ENCODE results near the gene SPINDOC.
"Not testable (repeated sequence)": the region's sequence is repeated elsewhere in the genome, so short reads cannot be mapped to it uniquely, and the experiment has no call there.

SPINDOC gene

DNA sequence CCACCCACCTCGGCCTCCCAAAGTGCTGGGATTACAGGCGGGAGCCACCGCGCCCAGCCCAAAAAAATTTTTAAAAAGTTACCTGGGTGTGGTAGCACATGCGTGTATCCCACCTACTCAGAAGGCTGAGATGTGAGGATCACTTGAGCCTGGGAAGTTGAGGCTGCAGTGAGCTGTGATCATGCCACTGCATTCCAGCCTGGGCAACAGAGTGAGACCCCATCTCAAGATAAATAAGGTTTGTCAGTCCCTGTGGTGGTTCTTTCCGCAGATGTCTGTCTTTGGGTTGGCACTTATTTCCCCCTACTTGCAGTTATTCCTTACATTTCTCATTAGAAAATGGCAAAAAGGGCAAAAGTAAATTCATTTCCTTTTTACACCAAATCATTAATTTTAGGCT is 33.6 kb downstream of the SPINDOC start:
- no peak for FAIRE-seq

DNA sequence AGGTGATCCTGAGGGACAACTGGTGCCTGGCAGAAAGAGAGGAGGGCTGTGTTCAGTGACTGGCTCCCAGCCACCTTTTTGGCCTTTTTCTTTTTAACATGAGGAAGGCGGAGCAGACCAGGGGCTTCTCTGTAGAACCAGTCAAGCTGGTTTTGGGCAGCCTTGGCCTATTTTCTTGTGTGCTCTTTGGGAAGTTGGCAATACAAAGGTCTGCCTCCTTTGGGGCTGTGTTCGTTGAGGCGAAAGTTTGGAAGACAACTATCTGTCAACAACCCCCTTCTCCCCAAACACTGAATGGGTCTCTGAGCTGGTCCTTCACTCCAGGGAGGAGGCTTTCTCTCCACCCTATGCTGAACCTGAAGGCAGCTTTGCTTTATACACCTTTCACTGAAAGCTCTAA is 34.1 kb downstream of the SPINDOC start:
- FAIRE-seq: no peak
- TF ChIP-seq POLR2A (IDR thresholded peaks at IDR 0.05; ENCODE audit: low read depth, low read length): no peak

More for the DNA sequence above, 33.6 kb downstream of the SPINDOC start:
- TF ChIP-seq POLR2A (IDR thresholded peaks at IDR 0.05; ENCODE audit: low read depth, low read length): no peak
- DNase-seq (ENCODE audit: insufficient read length, low spot score): no peak

GRCh38 chr11:63849691-63850090 is 36.4 kb downstream of the SPINDOC start:
- no peak for TF ChIP-seq POLR2A (IDR thresholded peaks at IDR 0.05; ENCODE audit: low read depth, low read length)
- FAIRE-seq: no peak
- DNase-seq (ENCODE audit: insufficient read length, low spot score): no peak

More for the DNA sequence above, 34.1 kb downstream of the SPINDOC start:
- no peak for DNase-seq (ENCODE audit: insufficient read length, low spot score)

DNA sequence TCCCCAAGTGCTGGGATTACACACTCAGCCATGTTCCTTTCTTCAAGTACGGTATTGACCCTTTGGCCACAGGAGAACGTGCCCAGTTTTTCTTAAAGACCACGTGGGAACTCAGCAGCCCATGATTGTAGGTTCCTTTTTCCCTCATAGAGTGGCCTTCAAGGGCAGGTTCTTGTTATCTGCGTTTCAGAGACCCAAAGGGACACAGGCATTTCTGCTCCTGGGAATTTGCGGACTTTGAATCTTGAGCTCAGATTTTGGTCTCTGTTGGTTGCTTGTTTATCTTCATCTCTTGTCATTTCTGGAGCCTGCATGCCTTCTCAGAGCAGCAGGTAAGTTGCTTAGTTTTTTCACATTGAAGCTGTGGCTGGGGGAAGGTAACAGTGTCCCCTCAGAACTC is 37.7 kb downstream of the SPINDOC start:
- TF ChIP-seq POLR2A (IDR thresholded peaks at IDR 0.05; ENCODE audit: low read depth, low read length): no peak
- no peak for FAIRE-seq
- DNase-seq (ENCODE audit: insufficient read length, low spot score): no peak

- no peak for TF ChIP-seq POLR2A (IDR thresholded peaks at IDR 0.05; ENCODE audit: low read depth, low read length)
- FAIRE-seq (no peak), DNase-seq (ENCODE audit: insufficient read length, low spot score) (no peak)
Measured at GRCh38 chr11:63851364-63851763, 38.1 kb downstream of the SPINDOC start.

- DNase-seq (ENCODE audit: insufficient read length, low spot score) (no peak), FAIRE-seq (no peak)
- TF ChIP-seq POLR2A (IDR thresholded peaks at IDR 0.05; ENCODE audit: low read depth, low read length): no peak
Measured at GRCh38 chr11:63853476-63853875, 40.2 kb downstream of the SPINDOC start.

- FAIRE-seq (no peak), DNase-seq (ENCODE audit: insufficient read length, low spot score) (no peak)
- no peak for TF ChIP-seq POLR2A (IDR thresholded peaks at IDR 0.05; ENCODE audit: low read depth, low read length)
Measured at GRCh38 chr11:63854696-63855095, 41.4 kb downstream of the SPINDOC start.

GRCh38 chr11:63855975-63856374 is 42.7 kb downstream of the SPINDOC start:
- no peak for TF ChIP-seq POLR2A (IDR thresholded peaks at IDR 0.05; ENCODE audit: low read depth, low read length)
- no peak for FAIRE-seq

GRCh38 chr11:63858628-63859550 is 45.6 kb downstream of the SPINDOC start:
- FAIRE-seq (no peak), DNase-seq (ENCODE audit: insufficient read length, low spot score) (no peak)
- TF ChIP-seq POLR2A (IDR thresholded peaks at IDR 0.05; ENCODE audit: low read depth, low read length): no peak

More at GRCh38 chr11:63855975-63856374, 42.7 kb downstream of the SPINDOC start:
- DNase-seq (ENCODE audit: insufficient read length, low spot score): no peak

DNA sequence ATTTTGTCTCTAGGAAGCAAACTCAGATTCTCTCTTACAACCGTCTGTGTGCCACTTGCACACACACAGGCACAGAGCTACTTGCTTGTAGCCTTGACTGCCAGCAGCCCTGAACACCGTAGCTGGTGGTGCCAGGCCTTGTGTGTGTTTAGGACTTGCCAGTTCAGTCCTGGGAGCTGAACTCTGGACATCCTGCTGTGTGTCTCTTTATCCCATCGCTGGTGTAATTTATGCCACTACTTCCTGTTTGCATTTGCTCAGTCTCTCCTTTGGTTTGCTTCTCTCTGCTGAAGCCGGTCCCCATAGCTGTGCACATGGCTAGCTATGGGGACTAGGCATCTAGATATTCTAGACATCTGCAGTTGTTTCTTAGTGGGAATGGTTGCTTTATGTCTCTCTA is 49.7 kb downstream of the SPINDOC start:
- no peak for FAIRE-seq
- TF ChIP-seq POLR2A (IDR thresholded peaks at IDR 0.05; ENCODE audit: low read depth, low read length): no peak

GRCh38 chr11:63863620-63864019 is 50.4 kb downstream of the SPINDOC start:
- not testable (repeated sequence) for DNase-seq (ENCODE audit: insufficient read length, low spot score); FAIRE-seq

More for the DNA sequence above, 49.7 kb downstream of the SPINDOC start:
- no peak for DNase-seq (ENCODE audit: insufficient read length, low spot score)

DNA sequence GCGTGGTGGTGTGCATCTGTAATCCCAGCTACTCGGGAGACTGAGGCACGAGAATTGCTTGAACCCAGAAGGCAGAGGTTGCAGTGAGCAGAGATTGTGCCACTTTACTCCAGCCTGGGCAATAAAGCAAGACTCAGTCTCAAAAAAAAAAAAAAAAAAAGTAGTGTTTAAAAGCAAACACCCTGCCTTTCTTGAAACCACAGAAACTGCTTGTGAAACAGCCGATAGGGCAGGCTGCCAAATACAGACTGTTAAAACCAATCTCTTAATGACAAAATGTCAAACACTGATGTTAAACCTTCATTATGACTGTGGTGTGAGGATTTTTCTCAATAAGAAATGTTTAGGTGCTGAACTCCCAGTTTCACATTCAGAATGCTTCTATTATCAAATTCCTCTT is 53.0 kb downstream of the SPINDOC start:
- FAIRE-seq: no peak
- DNase-seq (ENCODE audit: insufficient read length, low spot score): no peak

GRCh38 chr11:63867511-63867910 is 54.3 kb downstream of the SPINDOC start:
- TF ChIP-seq POLR2A (IDR thresholded peaks at IDR 0.05; ENCODE audit: low read depth, low read length): no peak
- FAIRE-seq: no peak
- no peak for DNase-seq (ENCODE audit: insufficient read length, low spot score)

More for the DNA sequence above, 53.0 kb downstream of the SPINDOC start:
- TF ChIP-seq POLR2A (IDR thresholded peaks at IDR 0.05; ENCODE audit: low read depth, low read length): no peak

- no peak for TF ChIP-seq POLR2A (IDR thresholded peaks at IDR 0.05; ENCODE audit: low read depth, low read length)
- DNase-seq (ENCODE audit: insufficient read length, low spot score) (no peak), FAIRE-seq (no peak)
Measured at GRCh38 chr11:63868399-63869064, 55.3 kb downstream of the SPINDOC start.
